T-helper 2 cell treated with Interferon-gamma antibody and Interleukin-4, amounts not matched to agents 100 ng/mL and 5 ng/mL, for 36 hours (primary cell): Measurements from ENCODE around the gene USH1C. TPM values are rescaled to one million over a fixed set of nuclear protein-coding genes. Genes with fewer than 3 reads are reported as not detected.

Experiments used
- intact Hi-C: fragments of 100-400 bp; cut with micrococcal nuclease; formaldehyde crosslinking; loops from one replicate; pipeline ENCODE4 v1.15.1; 2023
- total RNA-seq: library from RNA; stranded (reverse); gene quantifications from 2 replicates; pipeline ENCODE4 v1.2.3, GENCODE V29; 2022

Gene USH1C
- total RNA-seq, 1 donor from 2014 or later = not detected

GRCh38 chr11:17550450-17551346 lies 6.5 kb upstream of the USH1C start:
- intact Hi-C loops = no loop called here

GRCh38 chr11:17548444-17548843 lies 4.2 kb upstream of the USH1C start:
- intact Hi-C loops = no loop called here

- intact Hi-C loops = no loop called here
Observed at GRCh38 chr11:17547932-17548331, 3.7 kb upstream of the USH1C start.

- intact Hi-C loops = no loop called here
Observed at GRCh38 chr11:17547051-17547577, 2.9 kb upstream of the USH1C start, which contains the start of gene OTOG. Gene OTOG, plus strand, starts transcription at chr11:17547259. Its CDS starts 114 bp downstream, at chr11:17547373.

- intact Hi-C loops = no loop called here
Observed at GRCh38 chr11:17546240-17546639, 2.0 kb upstream of the USH1C start.

GRCh38 chr11:17543574-17544180 lies 539 bp downstream of the USH1C start:
- intact Hi-C loops = no loop called here

GRCh38 chr11:17543041-17543440 lies 1.2 kb downstream of the USH1C start:
- intact Hi-C loops = no loop called here

- intact Hi-C loops = no loop called here
Observed at GRCh38 chr11:17542249-17542648, 2.0 kb downstream of the USH1C start.

GRCh38 chr11:17541330-17541885 lies 2.8 kb downstream of the USH1C start:
- intact Hi-C loops = no loop called here

GRCh38 chr11:17540807-17541206 lies 3.4 kb downstream of the USH1C start:
- intact Hi-C loops = no loop called here

GRCh38 chr11:17538731-17539130 lies 5.5 kb downstream of the USH1C start:
- intact Hi-C loops = no loop called here

- intact Hi-C loops = no loop called here
Observed at GRCh38 chr11:17538054-17538453, 6.2 kb downstream of the USH1C start.

- intact Hi-C loops = no loop called here
Observed at GRCh38 chr11:17537261-17537660, 7.0 kb downstream of the USH1C start.

- intact Hi-C loops = no loop called here
Observed at GRCh38 chr11:17535488-17535887, 8.7 kb downstream of the USH1C start.

GRCh38 chr11:17533778-17534415 lies 10.3 kb downstream of the USH1C start:
- intact Hi-C loops = no loop called here

GRCh38 chr11:17533341-17533740 lies 10.9 kb downstream of the USH1C start:
- intact Hi-C loops = no loop called here

GRCh38 chr11:17532784-17533183 lies 11.4 kb downstream of the USH1C start:
- intact Hi-C loops = no loop called here

- intact Hi-C loops = no loop called here
Observed at GRCh38 chr11:17531636-17532113, 12.5 kb downstream of the USH1C start.

GRCh38 chr11:17531071-17531600 lies 13.1 kb downstream of the USH1C start:
- intact Hi-C loops = no loop called here

- intact Hi-C loops = no loop called here
Observed at GRCh38 chr11:17529844-17530185, 14.4 kb downstream of the USH1C start.
